K562 (cell line): Measurements from ENCODE around the gene PUS3. TPM values are rescaled to one million over a fixed set of nuclear protein-coding genes. Genes with fewer than 3 reads are reported as not detected.

Experiments used
- BMI1 ChIP-seq: fragments of 150-350 bp; IDR thresholded peaks from 2 replicates; pipeline ENCODE4 v1.6.1; 2014; ENCODE audit warnings: low read length
- CLOCK ChIP-seq: fragments of 250-450 bp; sonication (Bioruptor Pico); IDR thresholded peaks from 2 replicates; pipeline ENCODE4 v1.4.0; 2020; ENCODE audit warnings: mild to moderate bottlenecking, moderate library complexity, borderline replicate concordance
- DIDO1 ChIP-seq: fragments of 450-650 bp; IDR thresholded peaks from 2 replicates; pipeline ENCODE4 v1.6.1; 2016; ENCODE audit warnings: low read depth, missing biosample characterization, missing genetic modification characterization
- E2F3 ChIP-seq: fragments of 250-450 bp; sonication (Bioruptor Pico); IDR thresholded peaks from 2 replicates; pipeline ENCODE4 v1.4.0; 2020; ENCODE audit warnings: mild to moderate bottlenecking
- L3MBTL2 ChIP-seq: fragments of 450-650 bp; IDR thresholded peaks from 2 replicates; pipeline ENCODE4 v1.6.1; 2016; ENCODE audit warnings: mild to moderate bottlenecking, moderate library complexity
- MCM2 ChIP-seq: fragments of 450-650 bp; IDR thresholded peaks from 2 replicates; pipeline ENCODE4 v1.6.1; 2017; ENCODE audit warnings: low read depth, mild to moderate bottlenecking
- SP1 ChIP-seq: sonication (generic); formaldehyde crosslinking; IDR thresholded peaks from 2 replicates; pipeline ENCODE4 v1.8.1; 2022; ENCODE audit warnings: mild to moderate bottlenecking, missing genetic modification reagents
- ZBED1 ChIP-seq: IDR thresholded peaks from 2 replicates; pipeline ENCODE4 v1.6.1; 2014
- ZNF134 ChIP-seq: fragments of 250-450 bp; sonication (Bioruptor Pico); conservative IDR thresholded peaks from 2 replicates; pipeline ENCODE4 v1.4.0; 2020
- ZNF165 ChIP-seq: fragments of 250-450 bp; sonication (Bioruptor Pico); IDR thresholded peaks from 2 replicates; pipeline ENCODE4 v1.4.0; 2020; ENCODE audit warnings: borderline replicate concordance
- ZNF24 ChIP-seq: fragments of 450-650 bp; IDR thresholded peaks from 2 replicates; pipeline ENCODE4 v1.6.1; 2016
- ZNF551 ChIP-seq: fragments of 250-450 bp; sonication (Bioruptor Pico); IDR thresholded peaks from 2 replicates; pipeline ENCODE4 v1.5.0; 2021; ENCODE audit warnings: mild to moderate bottlenecking, moderate library complexity
- polyA plus RNA-seq, 8 experiments: library from polyadenylated mRNA; depleted of rRNA in 4 of 8; stranded (reverse) in 5 of 8; unstranded in 3 of 8; fragments of >200 nt; fragmentation: Nextera tagmentation in 2 of 8; fragmentation: Illumina TruSeq in 1 of 8; extraction: Ambion mirVana in 2 of 8; extraction: Trizol in 1 of 8; gene quantifications; 2 replicates each; pipeline versions ENCODE4 v1.2.1 to v1.2.3, GENCODE V29; 2011 to 2014; ENCODE audit warnings: inconsistent platforms in 1 of 8, missing spikeins in 1 of 8
- total RNA-seq, 7 experiments: library from RNA; depleted of rRNA in 6 of 7; stranded (reverse); fragments of >200 nt in 6 of 7; fragmentation: Illumina TruSeq in 2 of 7; extraction: Trizol in 2 of 7; gene quantifications; 2 replicates each; pipeline versions ENCODE4 v1.2.1 to v1.2.3, GENCODE V29; 2011 to 2021; ENCODE audit warnings: low replicate concordance in 1 of 7
- TF ChIP-seq, protein P1 (sequence below): IDR thresholded peaks from 2 replicates; pipeline ENCODE4 v1.6.1; 2016; ENCODE audit warnings: missing genetic modification characterization, missing compliant biosample characterization
- TF ChIP-seq, protein P2 (sequence below): fragments of 250-450 bp; sonication (Bioruptor Pico); IDR thresholded peaks from 2 replicates; pipeline ENCODE4 v1.5.0; 2021; ENCODE audit warnings: mild to moderate bottlenecking, borderline replicate concordance

Gene PUS3
- total and polyA plus RNA-seq, 9 of the 15 experiments (the other 6 are each of a cell fraction or from before 2014, with no cell fraction given), result 16.5 to 49.2 (median 35.9) TPM

GRCh38 chr11:125902927-125903710 lies at the start of gene PUS3 (continued):
- TF ChIP-seq, protein P1, sequence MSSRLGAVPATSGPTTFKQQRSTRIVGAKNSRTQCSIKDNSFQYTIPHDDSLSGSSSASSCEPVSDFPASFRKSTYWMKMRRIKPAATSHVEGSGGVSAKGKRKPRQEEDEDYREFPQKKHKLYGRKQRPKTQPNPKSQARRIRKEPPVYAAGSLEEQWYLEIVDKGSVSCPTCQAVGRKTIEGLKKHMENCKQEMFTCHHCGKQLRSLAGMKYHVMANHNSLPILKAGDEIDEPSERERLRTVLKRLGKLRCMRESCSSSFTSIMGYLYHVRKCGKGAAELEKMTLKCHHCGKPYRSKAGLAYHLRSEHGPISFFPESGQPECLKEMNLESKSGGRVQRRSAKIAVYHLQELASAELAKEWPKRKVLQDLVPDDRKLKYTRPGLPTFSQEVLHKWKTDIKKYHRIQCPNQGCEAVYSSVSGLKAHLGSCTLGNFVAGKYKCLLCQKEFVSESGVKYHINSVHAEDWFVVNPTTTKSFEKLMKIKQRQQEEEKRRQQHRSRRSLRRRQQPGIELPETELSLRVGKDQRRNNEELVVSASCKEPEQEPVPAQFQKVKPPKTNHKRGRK, result no peak
- TF ChIP-seq ZNF551 (CRISPR knock-in tag) (no peak), ZNF134 (no peak), BMI1 (no peak), ZNF24 (no peak), ZBED1 (no peak; the same call in 1 of the 2 replicates), CLOCK (CRISPR knock-in tag) (no peak), SP1 (CRISPR knock-in tag) (no peak), E2F3 (CRISPR knock-in tag) (no peak), MCM2 (no peak), DIDO1 (tag) (no peak), ZNF165 (no peak), L3MBTL2 (peak; percentile 36; the same call in 1 of the 2 replicates)
- TF ChIP-seq, protein P2, sequence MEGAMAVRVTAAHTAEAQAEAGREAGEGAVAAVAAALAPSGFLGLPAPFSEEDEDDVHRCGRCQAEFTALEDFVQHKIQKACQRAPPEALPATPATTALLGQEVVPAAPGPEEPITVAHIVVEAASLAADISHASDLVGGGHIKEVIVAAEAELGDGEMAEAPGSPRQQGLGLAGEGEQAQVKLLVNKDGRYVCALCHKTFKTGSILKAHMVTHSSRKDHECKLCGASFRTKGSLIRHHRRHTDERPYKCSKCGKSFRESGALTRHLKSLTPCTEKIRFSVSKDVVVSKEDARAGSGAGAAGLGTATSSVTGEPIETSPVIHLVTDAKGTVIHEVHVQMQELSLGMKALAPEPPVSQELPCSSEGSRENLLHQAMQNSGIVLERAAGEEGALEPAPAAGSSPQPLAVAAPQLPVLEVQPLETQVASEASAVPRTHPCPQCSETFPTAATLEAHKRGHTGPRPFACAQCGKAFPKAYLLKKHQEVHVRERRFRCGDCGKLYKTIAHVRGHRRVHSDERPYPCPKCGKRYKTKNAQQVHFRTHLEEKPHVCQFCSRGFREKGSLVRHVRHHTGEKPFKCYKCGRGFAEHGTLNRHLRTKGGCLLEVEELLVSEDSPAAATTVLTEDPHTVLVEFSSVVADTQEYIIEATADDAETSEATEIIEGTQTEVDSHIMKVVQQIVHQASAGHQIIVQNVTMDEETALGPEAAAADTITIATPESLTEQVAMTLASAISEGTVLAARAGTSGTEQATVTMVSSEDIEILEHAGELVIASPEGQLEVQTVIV (CRISPR knock-in tag), result peak; percentile 85
